ENCODE results near the gene SCN4A.
"Not testable (repeated sequence)": the region's sequence is repeated elsewhere in the genome, so short reads cannot be mapped to it uniquely, and the experiment has no call there.

SCN4A gene

GRCh38 chr17:63937920-63938319, 34.8 kb downstream of the SCN4A start:
- no peak for DNase-seq (ENCODE audit: low read depth in 2 of 2, low spot score in 1 of 2)

- no peak for DNase-seq (ENCODE audit: low read depth in 2 of 2, low spot score in 1 of 2)
Measured at GRCh38 chr17:63937319-63937718, 35.4 kb downstream of the SCN4A start.

GRCh38 chr17:63934183-63935112, 38.3 kb downstream of the SCN4A start:
- DNase-seq (ENCODE audit: low read depth in 2 of 2, low spot score in 1 of 2) = no peak

- no peak for DNase-seq (ENCODE audit: low read depth in 2 of 2, low spot score in 1 of 2)
Measured at GRCh38 chr17:63933598-63933997, 39.1 kb downstream of the SCN4A start.

DNA sequence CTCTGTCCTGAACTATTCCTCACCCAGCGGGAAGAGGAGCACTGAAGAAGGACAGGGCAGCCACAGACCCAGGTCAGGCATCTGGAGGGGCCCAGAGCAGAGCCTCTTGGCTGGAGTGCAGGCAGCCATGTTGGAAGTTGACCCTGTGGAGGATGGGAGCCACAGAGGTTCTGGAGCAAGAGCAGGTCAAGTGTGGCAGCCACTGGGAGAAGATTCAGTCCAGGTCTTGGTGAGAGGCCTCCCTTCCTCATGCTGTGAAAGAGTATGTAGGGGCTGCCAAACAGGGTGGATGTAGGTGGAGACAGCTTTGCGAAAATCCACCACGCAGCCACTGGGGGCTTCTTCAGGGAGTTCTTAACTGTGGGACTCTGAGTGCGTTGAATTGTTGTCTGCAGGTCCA, 40.0 kb downstream of the SCN4A start:
- no peak for DNase-seq (ENCODE audit: low read depth in 2 of 2, low spot score in 1 of 2)

DNA sequence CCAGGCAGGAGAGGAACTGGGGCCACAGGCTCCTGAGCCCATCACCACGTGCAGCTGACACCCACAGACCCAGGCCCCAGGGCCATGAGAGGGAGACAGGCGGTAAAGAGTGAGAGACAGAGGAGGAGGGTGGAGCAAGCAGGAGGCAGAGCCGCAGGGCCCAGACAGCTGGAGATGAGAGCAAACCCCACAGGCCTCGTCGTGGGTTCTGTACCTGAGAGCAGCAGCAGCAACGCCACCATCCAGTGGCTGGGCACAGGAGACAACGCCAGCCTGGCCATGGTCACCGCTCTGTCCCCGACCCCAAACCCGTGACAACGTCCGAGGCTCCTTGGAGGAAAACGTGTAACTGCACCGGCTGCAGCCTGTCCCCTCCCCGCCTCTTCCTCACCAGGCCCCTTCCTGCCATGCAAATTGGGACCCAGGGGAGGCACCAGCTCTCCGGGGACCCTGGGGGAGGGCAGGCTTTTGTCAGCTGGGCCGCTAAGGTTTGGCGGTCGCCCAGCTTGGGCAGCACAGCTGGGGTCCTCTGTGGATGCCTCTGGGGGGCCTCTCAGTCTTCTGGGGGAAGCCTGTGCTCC, 40.6 kb downstream of the SCN4A start, which contains the start of gene CD79B:
TSS of gene CD79B (minus strand) at position 351 of the 581 bp plus-strand sequence. CDS start at position 281, 70 bp downstream.
- no peak for DNase-seq (ENCODE audit: low read depth in 2 of 2, low spot score in 1 of 2)

- DNase-seq (ENCODE audit: low read depth in 2 of 2, low spot score in 1 of 2) = no peak
Measured at GRCh38 chr17:63930951-63931575, 41.7 kb downstream of the SCN4A start.

- DNase-seq (ENCODE audit: low read depth in 2 of 2, low spot score in 1 of 2) = no peak
Measured at GRCh38 chr17:63929860-63930766, 42.6 kb downstream of the SCN4A start.

DNA sequence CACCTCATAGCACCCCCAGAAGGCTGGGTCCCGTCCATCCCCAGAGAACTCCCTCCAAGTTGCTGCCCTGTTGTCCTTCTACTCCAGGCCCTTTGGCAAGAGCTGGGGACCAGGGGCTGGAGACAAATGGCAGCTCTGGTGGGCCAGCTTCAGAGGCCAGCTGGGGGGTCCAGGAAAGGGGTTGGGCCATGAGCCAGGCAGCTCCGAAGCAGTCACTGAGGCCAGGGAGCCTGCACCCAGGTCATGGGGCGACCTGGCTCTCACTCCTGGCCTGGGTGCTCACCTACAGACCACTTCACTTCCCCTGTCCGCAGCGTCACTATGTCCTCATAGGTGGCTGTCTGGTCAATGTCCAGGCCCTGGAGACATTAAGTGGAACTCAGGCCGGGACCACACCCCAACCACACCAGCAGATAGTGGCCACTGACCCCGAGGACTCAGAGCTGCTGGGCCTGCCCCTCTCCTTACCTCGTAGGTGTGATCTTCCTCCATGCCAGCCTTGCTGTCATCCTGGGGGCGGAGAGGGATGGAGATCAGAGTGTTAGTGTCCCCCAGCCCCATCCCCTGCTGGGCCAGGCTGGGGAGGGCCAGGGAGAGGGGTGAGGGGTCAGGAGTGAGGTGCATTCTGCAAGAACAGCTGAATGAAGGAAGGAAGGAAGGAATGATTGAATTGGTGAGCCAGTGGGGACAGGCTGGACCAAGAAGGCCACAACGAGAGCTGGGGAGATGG, 43.6 kb downstream of the SCN4A start:
- DNase-seq (ENCODE audit: low read depth in 2 of 2, low spot score in 1 of 2) = no peak

- DNase-seq (ENCODE audit: low read depth in 2 of 2, low spot score in 1 of 2) = no peak
Measured at GRCh38 chr17:63928172-63928666, 44.5 kb downstream of the SCN4A start.

DNA sequence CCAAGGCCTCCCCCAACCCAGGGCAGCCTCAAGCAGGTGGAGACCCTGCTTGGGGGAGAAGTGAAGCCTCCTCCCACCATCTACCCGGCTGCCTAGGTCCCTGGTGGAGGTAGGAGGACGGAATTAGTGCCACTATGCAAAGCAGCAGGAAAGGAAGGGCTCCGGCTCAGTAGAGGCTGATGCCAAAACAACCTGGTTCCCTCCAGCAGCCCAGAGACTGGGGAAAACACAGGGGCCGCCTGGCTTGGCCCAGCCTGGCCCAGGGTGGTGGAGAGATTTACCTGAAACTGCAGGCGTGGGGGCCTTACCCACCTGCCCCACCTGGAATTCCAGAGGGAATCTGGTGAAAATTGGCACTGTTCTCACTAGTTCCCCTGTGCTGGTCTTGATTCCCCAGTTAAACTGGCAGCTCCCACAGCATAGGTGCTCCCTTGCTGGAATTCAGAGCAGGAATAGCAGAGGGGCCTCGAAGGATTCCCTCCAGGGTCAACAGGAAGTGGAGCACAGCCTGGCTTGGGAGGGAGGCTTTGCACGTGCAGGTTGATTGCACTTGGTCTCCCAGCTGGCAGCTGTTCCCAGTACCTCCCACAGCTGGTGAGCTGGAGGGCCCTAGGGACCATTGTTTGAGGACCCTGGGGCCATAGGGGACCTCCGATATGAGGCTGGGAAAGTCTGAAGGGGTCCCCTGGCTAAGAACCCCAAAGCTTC, 45.1 kb downstream of the SCN4A start:
- DNase-seq (ENCODE audit: low read depth in 2 of 2, low spot score in 1 of 2) = no peak

GRCh38 chr17:63926164-63926563, 46.6 kb downstream of the SCN4A start:
- DNase-seq (ENCODE audit: low read depth in 2 of 2, low spot score in 1 of 2) = no peak

- no peak for DNase-seq (ENCODE audit: low read depth in 2 of 2, low spot score in 1 of 2)
Measured at GRCh38 chr17:63925615-63926014, 47.1 kb downstream of the SCN4A start.

DNA sequence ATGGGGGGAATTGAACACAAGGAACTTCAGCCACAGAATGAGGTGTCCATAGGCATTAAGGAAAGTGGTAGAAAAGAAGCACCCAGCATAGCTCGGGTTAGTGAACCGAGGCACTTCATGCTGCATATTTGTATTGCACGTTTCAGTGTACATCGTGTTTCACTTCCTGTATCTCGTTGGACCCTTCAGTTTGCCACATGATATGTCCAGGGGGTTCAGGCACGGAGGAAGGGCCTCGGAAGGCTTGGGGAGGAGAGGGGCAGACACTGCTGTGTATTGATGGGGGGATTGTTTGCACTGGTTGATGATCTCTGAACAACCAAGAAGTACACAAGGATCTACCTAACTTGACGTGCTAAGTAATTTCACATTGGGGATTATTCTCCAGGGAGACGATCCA, 50.3 kb downstream of the SCN4A start:
- not testable (repeated sequence) for DNase-seq (ENCODE audit: low read depth in 2 of 2, low spot score in 1 of 2)

- not testable (repeated sequence) for DNase-seq (ENCODE audit: low read depth in 2 of 2, low spot score in 1 of 2)
Measured at GRCh38 chr17:63920779-63921178, 51.9 kb downstream of the SCN4A start.

GRCh38 chr17:63920050-63920449, 52.7 kb downstream of the SCN4A start:
- not testable (repeated sequence) for DNase-seq (ENCODE audit: low read depth in 2 of 2, low spot score in 1 of 2)

DNA sequence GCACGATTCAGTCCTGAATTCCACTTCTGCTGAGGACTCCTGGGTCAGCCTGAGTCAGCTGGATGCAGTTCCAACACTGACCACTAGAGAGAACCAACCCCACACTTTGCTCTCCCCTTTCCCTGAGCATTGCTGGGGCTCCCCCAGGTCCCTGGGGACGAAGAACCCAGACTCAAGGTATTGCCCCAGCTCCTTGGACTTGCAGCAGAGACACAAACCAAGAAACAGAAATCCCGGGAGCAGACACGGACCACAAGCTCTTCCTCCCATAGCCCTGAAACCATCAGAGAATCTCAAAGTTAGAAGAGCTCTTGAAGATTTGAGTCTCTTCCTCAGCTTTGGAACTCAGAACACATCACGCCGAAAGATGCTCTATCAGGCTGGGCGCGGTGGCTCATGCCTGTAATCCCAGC, 53.4 kb downstream of the SCN4A start:
- DNase-seq (ENCODE audit: low read depth in 2 of 2, low spot score in 1 of 2) = peak; percentile 28 to 60

DNA sequence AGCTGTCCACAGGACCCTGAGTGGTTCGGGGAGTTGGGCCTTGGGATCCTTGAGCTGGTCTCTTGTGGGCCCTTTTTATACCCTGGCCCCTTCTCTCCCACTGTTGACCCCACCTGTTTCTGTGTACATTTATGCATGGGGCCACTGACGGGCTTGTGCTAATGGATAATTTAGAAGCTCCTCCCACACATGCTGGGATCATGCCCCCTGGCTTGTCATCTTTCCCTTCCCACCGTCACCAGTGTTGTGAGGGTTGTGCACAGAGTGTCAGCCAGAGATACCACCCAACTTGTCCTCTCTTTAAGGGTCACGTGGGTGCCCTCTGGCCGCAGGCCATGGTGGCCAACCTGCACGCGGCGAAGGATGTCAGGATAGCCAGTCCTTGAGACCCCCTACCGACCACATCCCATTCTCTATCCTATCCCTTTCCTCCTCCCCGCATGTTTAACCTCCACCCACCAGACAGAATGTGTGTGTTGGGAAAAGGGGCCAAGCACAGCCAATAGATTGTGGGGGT, 53.9 kb downstream of the SCN4A start, which contains the start of gene GH1:
TSS of gene GH1 (minus strand) at position 51 of the 517 bp plus-strand sequence. CDS start 63 bp downstream, outside the sequence.
- not testable (repeated sequence) for DNase-seq (ENCODE audit: low read depth in 2 of 2, low spot score in 1 of 2)

DNA sequence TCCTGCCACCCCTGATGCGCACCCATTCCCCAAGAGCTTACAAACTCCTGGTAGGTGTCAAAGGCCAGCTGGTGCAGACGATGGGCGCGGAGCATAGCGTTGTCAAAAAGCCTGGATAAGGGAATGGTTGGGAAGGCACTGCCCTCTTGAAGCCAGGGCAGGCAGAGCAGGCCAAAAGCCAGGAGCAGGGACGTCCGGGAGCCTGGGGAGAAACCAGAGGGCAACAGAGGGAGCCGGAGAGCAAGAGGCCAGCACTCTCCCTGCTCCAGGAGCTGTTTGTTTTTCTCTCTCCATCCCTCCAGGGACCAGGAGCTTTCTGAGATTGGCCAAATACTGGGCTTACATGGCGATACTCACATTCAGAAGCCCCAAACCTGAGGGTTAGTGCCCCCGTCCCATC, 54.4 kb downstream of the SCN4A start:
- no peak for DNase-seq (ENCODE audit: low read depth in 2 of 2, low spot score in 1 of 2)

Measured in stimulated activated CD8-positive, alpha-beta memory T cell treated with anti-CD3 and anti-CD28 coated beads, Interleukin-4, amount 100 ng/mL, for 1 hour (primary cell).